ENCODE results near the gene CFAP298. TPM values are rescaled to one million over a fixed set of nuclear protein-coding genes. Genes with fewer than 3 reads are reported as not detected.
"Not testable (repeated sequence)": the region's sequence is repeated elsewhere in the genome, so short reads cannot be mapped to it uniquely, and the experiment has no call there.

The CFAP298 gene
- total RNA-seq, 4 donors from 2014 or later, result 26.0 to 37.1 (median 31.5) TPM

DNA sequence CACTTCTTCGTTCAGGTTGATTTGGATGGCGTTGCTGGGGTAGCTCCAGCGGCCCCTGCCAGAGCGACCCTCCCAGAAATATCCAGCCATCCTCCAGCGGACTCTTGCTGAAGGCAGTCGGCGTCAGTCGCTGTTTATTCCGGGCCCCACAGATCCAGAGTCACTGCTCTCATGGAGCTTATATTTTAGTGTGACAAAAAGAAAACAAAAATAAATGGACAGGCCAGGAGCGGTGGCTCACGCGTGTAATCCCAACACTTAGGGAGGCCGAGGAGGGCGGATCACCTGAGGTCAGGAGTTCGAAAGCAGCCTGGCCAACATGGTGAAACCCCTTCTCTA, 791 bp upstream of the CFAP298 start:
- TF ChIP-seq, protein P1, sequence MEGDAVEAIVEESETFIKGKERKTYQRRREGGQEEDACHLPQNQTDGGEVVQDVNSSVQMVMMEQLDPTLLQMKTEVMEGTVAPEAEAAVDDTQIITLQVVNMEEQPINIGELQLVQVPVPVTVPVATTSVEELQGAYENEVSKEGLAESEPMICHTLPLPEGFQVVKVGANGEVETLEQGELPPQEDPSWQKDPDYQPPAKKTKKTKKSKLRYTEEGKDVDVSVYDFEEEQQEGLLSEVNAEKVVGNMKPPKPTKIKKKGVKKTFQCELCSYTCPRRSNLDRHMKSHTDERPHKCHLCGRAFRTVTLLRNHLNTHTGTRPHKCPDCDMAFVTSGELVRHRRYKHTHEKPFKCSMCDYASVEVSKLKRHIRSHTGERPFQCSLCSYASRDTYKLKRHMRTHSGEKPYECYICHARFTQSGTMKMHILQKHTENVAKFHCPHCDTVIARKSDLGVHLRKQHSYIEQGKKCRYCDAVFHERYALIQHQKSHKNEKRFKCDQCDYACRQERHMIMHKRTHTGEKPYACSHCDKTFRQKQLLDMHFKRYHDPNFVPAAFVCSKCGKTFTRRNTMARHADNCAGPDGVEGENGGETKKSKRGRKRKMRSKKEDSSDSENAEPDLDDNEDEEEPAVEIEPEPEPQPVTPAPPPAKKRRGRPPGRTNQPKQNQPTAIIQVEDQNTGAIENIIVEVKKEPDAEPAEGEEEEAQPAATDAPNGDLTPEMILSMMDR (IDR thresholded peaks at IDR 0.05), result no peak
- TF ChIP-seq POLR2A (IDR thresholded peaks at IDR 0.05) (no peak), POLR2AphosphoS5 (IDR thresholded peaks at IDR 0.05) (no peak), EP300 (IDR thresholded peaks at IDR 0.05) (no peak)
- 5% methylated on average over 10 of the region's 15 CpGs for WGBS

GRCh38 chr21:32611471-32611997, 643 bp downstream of the CFAP298 start:
- no peak for DNase-seq (ENCODE audit: low spot score in 2 of 2)
- Histone ChIP-seq H3K36me3 (peaks cover 29% of the 10 kb centered on the region), H3K4me3 (peak overlapping the region; percentile 89), H3K4me1 (peaks cover 19% of the 10 kb centered on the region), H3K9me3 (no peaks in the 10 kb centered on the region), H3K27me3 (no peaks in the 10 kb centered on the region), H3K27ac (peak overlapping the region; percentile 92)
- WGBS, result under 1% methylated on average over 28 of the region's 28 CpGs
- TF ChIP-seq EP300 (IDR thresholded peaks at IDR 0.05) (no peak), POLR2AphosphoS5 (IDR thresholded peaks at IDR 0.05) (no peak), POLR2A (IDR thresholded peaks at IDR 0.05) (no peak)
- TF ChIP-seq, protein P1 (IDR thresholded peaks at IDR 0.05), result no peak

More for the DNA sequence above, 791 bp upstream of the CFAP298 start:
- peaks cover 15% of the 10 kb centered on the region for H3K36me3 ChIP-seq
- H3K27ac ChIP-seq, result peak overlapping the region; percentile 92
- no peak for DNase-seq (ENCODE audit: low spot score in 2 of 2)
- no peaks in the 10 kb centered on the region for H3K9me3 ChIP-seq
- peaks cover 19% of the 10 kb centered on the region for H3K4me1 ChIP-seq
- peak overlapping the region; percentile 89 for H3K4me3 ChIP-seq
- H3K27me3 ChIP-seq, result no peaks in the 10 kb centered on the region

DNA sequence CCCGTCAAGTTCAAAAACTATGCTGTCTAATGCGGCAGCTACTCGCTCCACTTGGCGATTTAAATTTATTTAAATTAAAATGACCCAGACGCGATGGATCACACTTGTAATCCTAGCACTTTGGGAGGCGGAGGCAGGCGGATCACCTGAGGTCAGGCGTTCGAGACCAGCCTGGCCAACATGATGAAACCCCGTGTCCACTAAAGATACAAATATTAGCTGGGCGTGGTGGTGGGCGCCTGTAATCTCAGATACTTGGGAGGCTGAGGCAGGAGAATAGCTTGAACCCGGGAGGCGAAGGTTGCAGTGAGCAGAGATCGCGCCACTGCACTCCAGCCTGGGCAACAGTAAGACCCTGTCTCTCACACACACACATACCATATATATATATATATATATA, 1.2 kb downstream of the CFAP298 start:
- Histone ChIP-seq H3K4me3 (peak overlapping the region; percentile 89), H3K4me1 (peaks cover 19% of the 10 kb centered on the region), H3K36me3 (peaks cover 35% of the 10 kb centered on the region)
- H3K27me3 ChIP-seq; H3K27ac ChIP-seq; DNase-seq (ENCODE audit: low spot score in 2 of 2); H3K9me3 ChIP-seq: not testable (repeated sequence)
- 86% methylated on average over 17 of the region's 17 CpGs for WGBS

DNA sequence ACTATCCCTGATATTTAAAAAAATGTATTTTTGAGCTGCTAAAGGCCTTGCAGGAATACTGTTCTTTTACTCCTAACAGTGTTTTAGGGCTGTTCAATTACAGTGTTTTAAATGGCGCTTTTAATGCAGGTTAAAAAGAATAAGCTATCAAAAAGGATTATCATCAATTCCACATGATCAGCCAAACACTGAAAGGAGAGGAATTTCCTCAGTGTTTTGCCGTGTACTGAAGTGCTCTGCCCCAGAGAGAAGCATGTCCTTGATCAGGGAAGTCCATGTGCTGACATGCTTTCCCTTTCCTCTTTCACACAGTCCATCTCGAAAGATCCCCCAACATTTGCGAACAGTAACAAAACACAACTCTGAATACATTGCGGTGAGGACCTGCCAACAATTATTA, 3.3 kb downstream of the CFAP298 start:
- peaks cover 56% of the 10 kb centered on the region for H3K36me3 ChIP-seq
- H3K4me1 ChIP-seq, result peaks cover 19% of the 10 kb centered on the region
- no peaks in the 10 kb centered on the region for H3K27me3 ChIP-seq
- no peaks in the 10 kb centered on the region for H3K9me3 ChIP-seq
- 86% methylated on average over 5 of the region's 5 CpGs for WGBS
- no peak for TF ChIP-seq EP300 (IDR thresholded peaks at IDR 0.05)
- TF ChIP-seq POLR2AphosphoS5 (IDR thresholded peaks at IDR 0.05), result no peak
- TF ChIP-seq, protein P1 (IDR thresholded peaks at IDR 0.05), result no peak
- no peak for TF ChIP-seq POLR2A (IDR thresholded peaks at IDR 0.05)
- H3K27ac ChIP-seq, result no peak overlapping the region
- DNase-seq (ENCODE audit: low spot score in 2 of 2), result no peak
- H3K4me3 ChIP-seq, result no peak overlapping the region

GRCh38 chr21:32605469-32605868, 6.7 kb downstream of the CFAP298 start:
- peaks cover 80% of the 10 kb centered on the region for H3K36me3 ChIP-seq
- 85% methylated on average over 8 of the region's 8 CpGs for WGBS
- H3K27ac ChIP-seq, result no peak overlapping the region
- H3K4me1 ChIP-seq, result peaks cover 5% of the 10 kb centered on the region
- no peaks in the 10 kb centered on the region for H3K9me3 ChIP-seq
- H3K27me3 ChIP-seq, result no peaks in the 10 kb centered on the region
- no peak for DNase-seq (ENCODE audit: low spot score in 2 of 2)
- TF ChIP-seq EP300 (IDR thresholded peaks at IDR 0.05) (no peak), POLR2A (IDR thresholded peaks at IDR 0.05) (no peak), POLR2AphosphoS5 (IDR thresholded peaks at IDR 0.05) (no peak)
- TF ChIP-seq, protein P1 (IDR thresholded peaks at IDR 0.05), result no peak
- no peak overlapping the region for H3K4me3 ChIP-seq

DNA sequence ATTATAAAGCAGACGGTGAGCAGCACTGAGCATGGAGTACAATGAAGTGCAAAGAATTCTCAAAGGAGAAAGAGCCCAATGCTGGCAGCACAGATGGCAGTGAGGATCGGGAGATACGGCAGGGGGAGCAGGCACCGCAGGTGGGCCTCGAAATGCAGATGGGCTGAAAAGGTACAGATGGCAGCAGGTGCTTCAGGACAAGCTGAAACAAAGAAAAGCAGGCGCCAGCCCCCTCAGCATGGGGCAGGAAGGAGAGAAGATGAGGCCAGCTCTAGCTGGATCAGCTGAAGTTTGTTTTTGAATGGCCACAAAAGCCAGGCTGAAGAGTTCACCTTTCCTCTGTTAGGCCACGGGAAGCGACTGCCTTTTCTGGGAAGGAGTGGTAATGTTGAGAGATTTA, 7.7 kb downstream of the CFAP298 start:
- WGBS, result 81% methylated on average over 8 of the region's 8 CpGs
- Histone ChIP-seq H3K36me3 (peaks cover 88% of the 10 kb centered on the region), H3K4me3 (no peak overlapping the region), H3K9me3 (no peaks in the 10 kb centered on the region), H3K27me3 (no peaks in the 10 kb centered on the region), H3K4me1 (no peaks in the 10 kb centered on the region), H3K27ac (no peak overlapping the region)
- TF ChIP-seq POLR2A (IDR thresholded peaks at IDR 0.05), result no peak
- TF ChIP-seq POLR2AphosphoS5 (IDR thresholded peaks at IDR 0.05), result no peak
- TF ChIP-seq, protein P1 (IDR thresholded peaks at IDR 0.05), result no peak
- TF ChIP-seq EP300 (IDR thresholded peaks at IDR 0.05), result no peak
- no peak for DNase-seq (ENCODE audit: low spot score in 2 of 2)
